BE2C (cell line): ENCODE results near the gene ELFN1.

Experiments
- DNase-seq: peaks from one replicate; pipeline ENCODE4 v3.0.0-alpha.2; 2020
- H3K27me3 ChIP-seq: fragments of 250-450 bp; sonication (Bioruptor Pico); 2 replicates; pipeline ENCODE4 v1.5.1; 2020; ENCODE audit warnings: mild to moderate bottlenecking
- H3K36me3 ChIP-seq: fragments of 250-450 bp; sonication (Bioruptor Pico); 2 replicates; pipeline ENCODE4 v1.5.1; 2020; ENCODE audit warnings: mild to moderate bottlenecking
- H3K4me1 ChIP-seq: fragments of 250-450 bp; sonication (Bioruptor Pico); 2 replicates; pipeline ENCODE4 v1.5.1; 2020
- H3K4me3 ChIP-seq: 2 replicates; pipeline ENCODE4 v1.5.1; 2011; ENCODE audit warnings: low read depth, low read length
- H3K9me3 ChIP-seq: fragments of 250-450 bp; sonication (Bioruptor Pico); 2 replicates; pipeline ENCODE4 v1.5.1; 2020
- CTCF ChIP-seq: IDR thresholded peaks from 2 replicates; pipeline ENCODE4 v1.5.1; 2012; ENCODE audit warnings: mild to moderate bottlenecking, low read depth, low read length

Gene ELFN1

GRCh38 chr7:1737956-1738355, 67.9 kb downstream of the ELFN1 start:
- no peak for DNase-seq
- H3K27me3 ChIP-seq, result no peaks in the 10 kb centered on the region

GRCh38 chr7:1738511-1738910, 68.4 kb downstream of the ELFN1 start:
- H3K36me3 ChIP-seq, result no peaks in the 10 kb centered on the region
- H3K27me3 ChIP-seq, result no peaks in the 10 kb centered on the region
- H3K9me3 ChIP-seq, result no peaks in the 10 kb centered on the region
- DNase-seq, result no peak
- no peak for TF ChIP-seq CTCF
- H3K4me1 ChIP-seq, result peaks cover 2% of the 10 kb centered on the region; the same call in 1 of the 2 replicates
- H3K4me3 ChIP-seq, result no peak overlapping the region

More at GRCh38 chr7:1737956-1738355, 67.9 kb downstream of the ELFN1 start:
- peaks cover 2% of the 10 kb centered on the region; the same call in 1 of the 2 replicates for H3K4me1 ChIP-seq
- H3K36me3 ChIP-seq, result no peaks in the 10 kb centered on the region
- no peak overlapping the region for H3K4me3 ChIP-seq
- TF ChIP-seq CTCF, result no peak
- H3K9me3 ChIP-seq, result no peaks in the 10 kb centered on the region

- no peak for DNase-seq
- Histone ChIP-seq H3K36me3 (no peaks in the 10 kb centered on the region), H3K27me3 (no peaks in the 10 kb centered on the region), H3K4me1 (peaks cover 1% of the 10 kb centered on the region; the same call in 1 of the 2 replicates), H3K9me3 (no peaks in the 10 kb centered on the region), H3K4me3 (no peak overlapping the region)
- no peak for TF ChIP-seq CTCF
Measured at GRCh38 chr7:1738956-1739355, 68.9 kb downstream of the ELFN1 start.

GRCh38 chr7:1739593-1739992, 69.5 kb downstream of the ELFN1 start:
- Histone ChIP-seq H3K9me3 (no peaks in the 10 kb centered on the region), H3K27me3 (no peaks in the 10 kb centered on the region), H3K4me3 (no peak overlapping the region), H3K4me1 (no peaks in the 10 kb centered on the region), H3K36me3 (no peaks in the 10 kb centered on the region)
- no peak for TF ChIP-seq CTCF
- DNase-seq, result no peak

GRCh38 chr7:1740214-1740613, 70.1 kb downstream of the ELFN1 start:
- no peaks in the 10 kb centered on the region for H3K9me3 ChIP-seq
- H3K27me3 ChIP-seq, result no peaks in the 10 kb centered on the region
- no peaks in the 10 kb centered on the region for H3K4me1 ChIP-seq
- H3K36me3 ChIP-seq, result no peaks in the 10 kb centered on the region
- H3K4me3 ChIP-seq, result no peak overlapping the region
- no peak for TF ChIP-seq CTCF
- no peak for DNase-seq

- DNase-seq, result no peak
- no peaks in the 10 kb centered on the region for H3K27me3 ChIP-seq
- no peaks in the 10 kb centered on the region for H3K36me3 ChIP-seq
- no peaks in the 10 kb centered on the region for H3K9me3 ChIP-seq
- H3K4me3 ChIP-seq, result no peak overlapping the region
- no peak for TF ChIP-seq CTCF
- no peaks in the 10 kb centered on the region for H3K4me1 ChIP-seq
Measured at GRCh38 chr7:1741246-1741645, 71.2 kb downstream of the ELFN1 start.
